Measurements from ENCODE around the gene ZNF189.

- TF ChIP-seq CEBPB (IDR thresholded peaks at IDR 0.05; ENCODE audit: low read depth, low read length), result no peak
- TF ChIP-seq CTCF (conservative IDR thresholded peaks at IDR 0.05; ENCODE audit: low read depth, low read length), result no peak
- no peak for TF ChIP-seq BHLHE40 (IDR thresholded peaks at IDR 0.05; ENCODE audit: low read depth, low read length)
- no peak for TF ChIP-seq POLR2A (IDR thresholded peaks at IDR 0.05; ENCODE audit: low read depth, low read length)
- no peak for TF ChIP-seq MAFK (IDR thresholded peaks at IDR 0.05; ENCODE audit: low read depth, low read length)
- TF ChIP-seq RFX5 (IDR thresholded peaks at IDR 0.05; ENCODE audit: low read depth, low read length), result no peak
- TF ChIP-seq, protein P1, sequence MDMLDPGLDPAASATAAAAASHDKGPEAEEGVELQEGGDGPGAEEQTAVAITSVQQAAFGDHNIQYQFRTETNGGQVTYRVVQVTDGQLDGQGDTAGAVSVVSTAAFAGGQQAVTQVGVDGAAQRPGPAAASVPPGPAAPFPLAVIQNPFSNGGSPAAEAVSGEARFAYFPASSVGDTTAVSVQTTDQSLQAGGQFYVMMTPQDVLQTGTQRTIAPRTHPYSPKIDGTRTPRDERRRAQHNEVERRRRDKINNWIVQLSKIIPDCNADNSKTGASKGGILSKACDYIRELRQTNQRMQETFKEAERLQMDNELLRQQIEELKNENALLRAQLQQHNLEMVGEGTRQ (IDR thresholded peaks at IDR 0.05; ENCODE audit: low read depth, low read length), result no peak
- no peak for TF ChIP-seq SMC3 (IDR thresholded peaks at IDR 0.05; ENCODE audit: low read depth, low read length)
- no peak for TF ChIP-seq CHD1 (IDR thresholded peaks at IDR 0.05; ENCODE audit: low read depth, low read length)
- no peak for TF ChIP-seq RAD21 (IDR thresholded peaks at IDR 0.05; ENCODE audit: low read length)
- no peak for TF ChIP-seq MAZ (IDR thresholded peaks at IDR 0.05; ENCODE audit: borderline replicate concordance, low read depth, low read length)
- TF ChIP-seq MXI1 (IDR thresholded peaks at IDR 0.05; ENCODE audit: borderline replicate concordance, low read depth, low read length), result no peak
- TF ChIP-seq RCOR1 (IDR thresholded peaks at IDR 0.05; ENCODE audit: insufficient replicate concordance, low read length), result no peak
- no peak for TF ChIP-seq NFE2L2 (IDR thresholded peaks at IDR 0.05; ENCODE audit: low read depth, low read length)
These were observed 34.1 kb downstream of the ZNF189 start for GRCh38 chr9:101432740-101433139.

Data from IMR-90 (cell line).